Peyer's patch (tissue), 4 donors: Measurements from ENCODE around the gene PDE4B. TPM values are rescaled to one million over a fixed set of nuclear protein-coding genes. Genes with fewer than 3 reads are reported as not detected.

Experiments
- DNase-seq, 3 donors: peaks; one replicate each; pipeline ENCODE4 v3.0.0-alpha.2; 2017 to 2019
- H3K27ac ChIP-seq, 4 donors: fragments of 200-600 bp; sonication (generic); one replicate each; pipeline ENCODE4 v1.5.1; 2016 to 2019
- H3K27me3 ChIP-seq, 2 donors: fragments of 200-600 bp; sonication (generic); one replicate each; pipeline ENCODE4 v1.5.1; 2019
- H3K36me3 ChIP-seq, 3 donors: fragments of 200-600 bp; sonication (generic); one replicate each; pipeline ENCODE4 v1.5.1; 2016 to 2019
- H3K4me1 ChIP-seq, 4 donors: fragments of 200-600 bp; sonication (generic); one replicate each; pipeline ENCODE4 v1.5.1; 2016 to 2019
- H3K4me3 ChIP-seq, 4 donors: fragments of 200-600 bp; sonication (generic); 1 replicate in 3 of 4; 2 replicates in 1 of 4; pipeline ENCODE4 v1.5.1; 2016 to 2019; ENCODE audit warnings: mild to moderate bottlenecking in 1 of 4
- H3K9me3 ChIP-seq, 4 donors: fragments of 200-600 bp; sonication (generic); one replicate each; pipeline ENCODE4 v1.5.1; 2016 to 2019; ENCODE audit warnings: mild to moderate bottlenecking in 1 of 4
- CTCF ChIP-seq, 6 experiments: fragments of 450-650 bp in 4 of 6; fragments of 200-600 bp in 2 of 6; sonication (generic) in 1 of 6; IDR thresholded peaks; one replicate each; pipeline ENCODE4 v1.5.1; 2017 to 2019; ENCODE audit warnings: antibody characterized with exemption in 6 of 6, mild to moderate bottlenecking in 3 of 6, moderate library complexity in 1 of 6
- POLR2A ChIP-seq, 2 donors: fragments of 450-650 bp; IDR thresholded peaks; one replicate each; pipeline ENCODE4 v1.5.1; 2017; ENCODE audit warnings: antibody characterized with exemption in 2 of 2, mild to moderate bottlenecking in 2 of 2, moderate library complexity in 2 of 2
- total RNA-seq, 4 donors: library from RNA; depleted of rRNA; stranded (reverse); fragments of >200 nt; gene quantifications; one replicate each; pipeline ENCODE4 v1.1.0, GENCODE V29; 2016

PDE4B gene
- total RNA-seq, 4 donors from 2014 or later: 2.1 to 96.6 (median 9.6) TPM

- DNase-seq: no peak
- no peaks in the 10 kb centered on the region for H3K9me3 ChIP-seq
- H3K27ac ChIP-seq: no peak overlapping the region
- no peaks in the 10 kb centered on the region for H3K4me1 ChIP-seq
- TF ChIP-seq CTCF (IDR thresholded peaks at IDR 0.05) (no peak), POLR2A (IDR thresholded peaks at IDR 0.05) (no peak)
- H3K36me3 ChIP-seq: no peaks in the 10 kb centered on the region
- H3K4me3 ChIP-seq: no peak overlapping the region
- no peaks in the 10 kb centered on the region for H3K27me3 ChIP-seq
Observed at GRCh38 chr1:65986146-65986545, 193.5 kb downstream of the PDE4B start.

GRCh38 chr1:65990161-65990560 lies 197.5 kb downstream of the PDE4B start:
- Histone ChIP-seq H3K4me1 (no peaks in the 10 kb centered on the region), H3K27me3 (no peaks in the 10 kb centered on the region), H3K4me3 (no peak overlapping the region), H3K36me3 (no peaks in the 10 kb centered on the region), H3K27ac (no peak overlapping the region), H3K9me3 (no peaks in the 10 kb centered on the region)
- no peak for DNase-seq
- no peak for TF ChIP-seq POLR2A (IDR thresholded peaks at IDR 0.05)
- no peak for TF ChIP-seq CTCF (IDR thresholded peaks at IDR 0.05)

GRCh38 chr1:65991694-65992093 lies 199.0 kb downstream of the PDE4B start:
- TF ChIP-seq CTCF (IDR thresholded peaks at IDR 0.05) (no peak), POLR2A (IDR thresholded peaks at IDR 0.05) (no peak)
- no peaks in the 10 kb centered on the region for H3K4me1 ChIP-seq
- H3K4me3 ChIP-seq: no peak overlapping the region
- H3K27ac ChIP-seq: no peak overlapping the region
- no peaks in the 10 kb centered on the region for H3K27me3 ChIP-seq
- DNase-seq: no peak
- no peaks in the 10 kb centered on the region for H3K36me3 ChIP-seq
- H3K9me3 ChIP-seq: no peaks in the 10 kb centered on the region

GRCh38 chr1:65992165-65992821 lies 199.6 kb downstream of the PDE4B start:
- DNase-seq: no peak
- Histone ChIP-seq H3K27me3 (no peaks in the 10 kb centered on the region), H3K4me3 (no peak overlapping the region)

GRCh38 chr1:65992831-65993271 lies 200.2 kb downstream of the PDE4B start:
- H3K27ac ChIP-seq: no peak overlapping the region

More at GRCh38 chr1:65992165-65992821, 199.6 kb downstream of the PDE4B start:
- Histone ChIP-seq H3K9me3 (no peaks in the 10 kb centered on the region), H3K27ac (no peak overlapping the region), H3K36me3 (no peaks in the 10 kb centered on the region), H3K4me1 (no peaks in the 10 kb centered on the region)
- TF ChIP-seq POLR2A (IDR thresholded peaks at IDR 0.05) (no peak), CTCF (IDR thresholded peaks at IDR 0.05) (no peak)

More at GRCh38 chr1:65992831-65993271, 200.2 kb downstream of the PDE4B start:
- no peaks in the 10 kb centered on the region for H3K27me3 ChIP-seq
- no peaks in the 10 kb centered on the region for H3K9me3 ChIP-seq
- no peak overlapping the region for H3K4me3 ChIP-seq
- no peak for TF ChIP-seq CTCF (IDR thresholded peaks at IDR 0.05)
- no peak for TF ChIP-seq POLR2A (IDR thresholded peaks at IDR 0.05)
- H3K4me1 ChIP-seq: no peaks in the 10 kb centered on the region
- H3K36me3 ChIP-seq: no peaks in the 10 kb centered on the region
- DNase-seq: no peak
